Glomerular endothelial cell (primary cell): ENCODE data around the gene LDAH. TPM values are rescaled to one million over a fixed set of nuclear protein-coding genes. Genes with fewer than 3 reads are reported as not detected.

Experiments used
- DNase-seq: peaks from one replicate; pipeline ENCODE4 v3.0.0-alpha.2; 2011; ENCODE audit warnings: low read depth, low spot score; ENCODE audit errors: extremely low read depth
- total RNA-seq: library from RNA; depleted of rRNA; stranded (reverse); fragments of >200 nt; gene quantifications from 2 replicates; pipeline ENCODE4 v1.2.3, GENCODE V29; 2015

Gene LDAH
- total RNA-seq, 1 donor from 2014 or later, result 21.7 TPM

DNA sequence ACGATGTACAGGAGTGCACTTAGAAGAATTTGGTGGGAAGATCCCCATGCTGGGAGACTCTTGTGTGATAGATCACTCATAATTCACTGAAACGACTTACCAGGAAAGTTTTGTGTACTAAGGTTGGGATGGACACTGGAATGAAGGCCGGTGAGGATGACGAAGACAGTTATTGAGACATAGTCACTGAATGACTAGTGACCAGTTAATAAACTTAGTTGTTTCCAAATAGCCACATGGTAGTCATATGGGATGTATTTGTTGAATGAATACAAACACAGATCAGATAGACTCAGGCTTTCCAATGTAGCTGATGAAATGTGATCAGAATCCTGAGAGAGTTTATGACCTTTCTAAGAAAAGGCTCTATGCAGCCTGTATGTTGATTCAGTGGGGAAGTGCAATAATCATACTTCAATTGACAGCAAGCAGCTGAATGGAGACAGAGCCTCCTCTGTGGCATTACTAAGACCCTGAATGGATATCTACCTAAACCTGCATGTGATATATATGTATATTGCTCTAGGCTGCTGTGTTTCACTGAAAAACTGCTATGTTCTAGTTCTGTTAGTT, 135.6 kb downstream of the LDAH start:
- no peak for DNase-seq

GRCh38 chr2:20684581-20685063, 138.3 kb downstream of the LDAH start:
- no peak for DNase-seq

DNA sequence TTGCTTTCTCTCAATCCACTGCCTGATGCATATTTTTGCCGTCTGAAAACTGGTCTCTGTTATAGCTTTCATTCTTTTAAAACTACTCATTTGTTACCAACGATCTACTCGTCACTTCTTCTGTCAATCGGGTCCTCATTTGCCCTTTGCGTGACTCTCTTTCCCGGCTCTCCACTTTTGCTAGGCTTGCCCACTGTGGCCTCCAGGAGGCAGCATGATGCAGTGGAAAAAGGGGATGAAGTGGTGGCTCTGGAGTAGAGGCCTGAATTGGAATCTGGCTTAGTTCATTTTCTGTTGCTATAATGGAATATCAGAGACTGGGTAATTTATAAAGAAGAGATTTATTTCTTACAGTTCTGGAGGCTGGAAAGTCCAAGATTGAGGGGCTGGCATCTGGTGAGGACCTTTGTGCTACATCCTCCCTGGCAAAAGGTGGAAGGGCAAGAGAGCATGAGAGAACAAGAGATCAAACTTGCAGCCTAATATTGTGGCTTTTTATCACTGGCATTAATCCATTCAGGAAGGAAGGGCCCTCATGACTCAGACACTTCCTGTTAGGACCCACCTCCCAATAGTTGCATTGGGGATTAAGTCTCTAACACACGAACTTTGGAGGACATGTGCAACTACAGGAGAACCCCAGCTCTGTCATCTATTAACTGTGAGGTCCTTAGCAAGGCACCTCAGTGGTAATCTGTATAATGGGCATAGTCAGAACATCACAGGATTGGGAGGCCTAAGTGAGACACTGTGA, 140.6 kb downstream of the LDAH start:
- no peak for DNase-seq

- DNase-seq, result no peak
Measured at GRCh38 chr2:20680744-20681375, 142.0 kb downstream of the LDAH start.

GRCh38 chr2:20678780-20679179, 144.1 kb downstream of the LDAH start:
- DNase-seq, result no peak

GRCh38 chr2:20678086-20678395, 144.9 kb downstream of the LDAH start:
- no peak for DNase-seq

DNA sequence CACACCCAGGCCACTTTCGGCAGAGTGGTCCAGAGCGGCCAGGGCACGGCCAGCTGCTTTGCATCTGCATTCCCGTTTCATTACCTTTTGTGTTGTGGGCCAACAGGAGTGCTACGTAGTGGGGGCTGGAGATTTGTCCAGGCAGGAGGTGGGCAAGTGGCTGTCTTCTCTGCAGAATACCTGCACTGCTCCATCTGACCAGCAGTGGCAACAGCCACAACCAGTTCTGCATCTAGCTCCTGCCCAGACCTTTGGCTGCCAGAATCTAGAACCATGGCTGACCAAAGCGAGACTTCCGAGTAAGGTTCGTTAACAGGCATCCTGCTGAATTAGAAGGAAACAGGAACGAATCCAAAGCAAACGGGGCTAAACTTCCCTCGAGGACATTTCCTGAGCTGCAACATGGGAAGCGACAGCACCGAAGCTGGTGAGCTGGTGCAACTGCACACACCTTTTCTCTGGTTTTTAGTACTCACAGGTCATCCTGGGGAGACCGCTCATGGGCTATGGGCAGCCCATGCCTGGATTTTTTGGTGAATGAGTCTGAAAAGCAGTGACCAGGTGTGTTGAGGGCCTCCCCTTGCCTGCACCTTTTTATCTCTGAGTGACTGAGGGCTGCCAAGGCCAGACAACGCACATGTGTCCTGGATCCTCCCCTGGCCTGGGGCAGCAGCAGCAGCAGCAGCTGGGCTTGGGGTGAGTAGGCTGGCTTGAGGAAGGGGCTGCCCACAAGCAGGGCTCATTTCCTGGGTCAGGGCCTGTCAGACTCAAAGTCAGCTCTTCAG, 145.4 kb downstream of the LDAH start:
- no peak for DNase-seq

GRCh38 chr2:20676353-20677215, 146.3 kb downstream of the LDAH start:
- DNase-seq, result no peak

DNA sequence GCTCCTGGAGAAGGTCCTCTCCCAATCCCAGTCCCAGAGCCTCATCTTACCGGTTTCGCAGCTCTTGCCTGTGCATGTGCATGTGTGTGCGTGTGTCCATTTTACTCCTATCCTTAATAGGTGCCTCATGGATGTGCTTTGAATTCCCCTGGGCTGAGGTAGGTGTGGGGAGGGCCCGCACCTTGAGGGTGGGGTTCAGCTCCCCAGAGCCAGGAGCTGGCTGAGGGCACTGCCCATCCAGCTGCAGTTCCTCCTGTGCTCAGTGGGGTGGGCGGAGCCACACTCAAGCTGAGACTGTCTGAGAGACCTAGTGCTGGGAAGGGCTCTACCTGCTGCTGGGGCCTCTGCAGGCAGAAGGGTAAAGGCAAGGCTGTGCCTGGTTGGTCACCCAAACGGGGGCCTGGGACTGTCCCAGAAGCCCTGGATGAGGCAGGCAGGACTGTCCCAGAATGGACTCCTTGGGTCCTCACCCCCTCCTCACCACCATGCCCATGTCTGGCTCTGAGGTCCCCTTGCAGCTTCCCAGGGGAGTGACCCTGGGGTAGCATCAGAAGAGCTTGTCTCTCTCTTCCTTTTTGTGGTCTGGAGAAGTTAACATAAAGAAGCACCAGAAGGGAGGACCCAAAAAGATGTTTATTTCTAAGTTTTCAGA, 147.1 kb downstream of the LDAH start:
- DNase-seq, result no peak

- DNase-seq, result no peak
Measured at GRCh38 chr2:20674974-20675679, 147.8 kb downstream of the LDAH start.

DNA sequence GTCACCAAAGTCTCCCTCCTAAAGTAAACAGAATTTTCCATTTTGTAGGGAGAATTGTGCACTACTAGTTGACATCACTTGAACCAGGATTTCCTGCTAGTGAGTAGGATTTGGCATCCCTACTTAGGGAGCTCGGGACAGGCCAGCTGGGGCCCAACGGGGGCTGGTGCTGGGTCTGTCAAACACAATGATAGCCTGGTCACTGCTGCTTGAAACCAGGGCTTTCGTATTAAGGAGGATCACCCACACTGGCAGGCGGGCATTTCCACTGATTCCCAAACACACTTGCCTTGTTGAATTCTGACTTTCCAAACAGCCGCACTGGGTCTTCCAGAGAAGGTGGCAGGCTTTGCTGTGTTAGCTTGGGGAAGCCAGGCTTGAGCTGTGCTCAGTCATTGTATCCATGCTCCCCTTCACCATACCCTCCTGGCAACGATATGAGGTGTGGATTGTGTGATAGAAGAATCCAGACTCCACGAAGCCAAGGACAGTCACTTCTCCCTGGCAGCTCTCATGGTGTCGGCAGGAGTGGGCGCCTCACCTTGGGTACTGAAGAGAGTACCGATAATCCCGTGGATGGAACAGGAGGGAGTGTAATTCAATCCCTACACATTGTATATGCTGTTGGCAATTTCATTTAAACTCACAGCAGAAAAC, 148.5 kb downstream of the LDAH start:
- DNase-seq, result no peak

DNA sequence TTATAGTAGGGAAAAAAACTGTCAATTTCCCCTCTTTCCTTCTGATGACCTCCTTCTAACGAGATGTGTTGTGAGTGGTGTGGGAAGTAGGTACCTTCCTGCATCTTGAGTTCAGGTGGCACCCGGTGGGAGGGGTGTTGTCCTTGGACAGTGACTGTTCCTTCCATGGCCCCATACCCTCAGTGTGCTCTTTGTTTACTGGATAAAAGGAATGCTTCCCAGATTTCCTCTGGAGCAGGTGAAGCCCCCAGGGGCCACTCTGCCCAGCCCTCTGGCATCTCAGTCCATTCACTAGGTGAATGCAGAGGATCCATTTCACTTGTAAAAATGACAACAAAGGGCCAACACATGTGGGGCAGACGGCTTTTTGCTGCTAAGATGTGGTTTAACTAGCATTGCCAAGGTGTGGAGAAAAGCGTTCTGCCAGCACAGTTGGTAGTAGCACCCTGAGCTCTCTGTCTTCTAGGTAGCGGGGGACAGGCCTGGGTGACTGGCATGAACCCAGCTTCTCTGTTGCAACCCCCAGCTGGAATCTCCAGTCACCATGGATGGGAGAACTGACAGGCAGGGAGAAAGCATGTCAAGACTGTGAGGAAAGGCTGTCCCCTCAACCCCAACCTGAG, 149.1 kb downstream of the LDAH start:
- no peak for DNase-seq

GRCh38 chr2:20672201-20672951, 150.5 kb downstream of the LDAH start:
- no peak for DNase-seq

GRCh38 chr2:20671736-20672080, 151.2 kb downstream of the LDAH start:
- DNase-seq, result no peak

DNA sequence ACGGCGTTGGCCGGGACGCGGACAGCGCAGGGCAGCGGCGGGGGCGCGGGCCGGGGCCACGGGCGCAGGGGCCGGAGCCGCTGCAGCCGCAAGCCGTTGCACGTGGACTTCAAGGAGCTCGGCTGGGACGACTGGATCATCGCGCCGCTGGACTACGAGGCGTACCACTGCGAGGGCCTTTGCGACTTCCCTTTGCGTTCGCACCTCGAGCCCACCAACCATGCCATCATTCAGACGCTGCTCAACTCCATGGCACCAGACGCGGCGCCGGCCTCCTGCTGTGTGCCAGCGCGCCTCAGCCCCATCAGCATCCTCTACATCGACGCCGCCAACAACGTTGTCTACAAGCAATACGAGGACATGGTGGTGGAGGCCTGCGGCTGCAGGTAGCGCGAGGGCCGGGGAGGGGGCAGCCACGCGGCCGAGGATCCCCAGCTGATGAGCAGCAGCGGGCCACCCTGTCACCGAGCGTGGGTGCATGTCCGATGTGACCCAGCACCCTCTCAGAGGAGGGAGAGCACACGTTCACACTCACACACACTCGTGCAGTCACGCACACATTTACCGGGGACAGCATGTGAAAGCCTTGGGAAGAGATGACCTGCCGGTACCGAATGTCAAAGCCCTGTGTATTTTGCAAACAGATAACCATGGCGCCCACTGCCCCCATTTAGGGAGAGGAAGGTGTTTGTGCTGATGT, 151.7 kb downstream of the LDAH start:
- DNase-seq, result no peak

GRCh38 chr2:20670315-20671035, 152.4 kb downstream of the LDAH start:
- no peak for DNase-seq
